Mammary epithelial cell (primary cell): ENCODE measurements around the gene ADARB2.

Source experiments
- CTCF ChIP-seq, 2 donors: IDR thresholded peaks in 1 of 2; conservative IDR thresholded peaks in 1 of 2; 2 replicates each; pipeline ENCODE4 v1.5.1; 2011 to 2012; ENCODE audit warnings: inconsistent platforms in 2 of 2, low read length in 2 of 2, mild to moderate bottlenecking in 2 of 2, control low read depth in 1 of 2, low read depth in 1 of 2; ENCODE audit not compliant: insufficient read depth in 1 of 2; ENCODE audit errors: extremely low read depth in 1 of 2
- EZH2 ChIP-seq: IDR thresholded peaks from 2 replicates; pipeline ENCODE4 v1.6.1; 2012; ENCODE audit warnings: low read length, inconsistent platforms, borderline replicate concordance

- TF ChIP-seq EZH2 = no peak
- TF ChIP-seq CTCF (conservative IDR thresholded peaks at IDR 0.05 in 1 of 2, IDR thresholded peaks at IDR 0.05 in 1 of 2; ENCODE audit: extremely low read depth in 1 of 2, insufficient read depth in 1 of 2, low read depth in 1 of 2, low read length in 2 of 2) = no peak
Measured at GRCh38 chr10:1570416-1571051, 166.8 kb downstream of the ADARB2 start.
